K562 (cell line): ENCODE results near the gene STUB1. TPM values are rescaled to one million over a fixed set of nuclear protein-coding genes. Genes with fewer than 3 reads are reported as not detected.

Source experiments
- CLOCK ChIP-seq: fragments of 250-450 bp; sonication (Bioruptor Pico); IDR thresholded peaks from 2 replicates; pipeline ENCODE4 v1.4.0; 2020; ENCODE audit warnings: mild to moderate bottlenecking, moderate library complexity, borderline replicate concordance
- ETS2 ChIP-seq: IDR thresholded peaks from 2 replicates; pipeline ENCODE4 v1.6.1; 2016; ENCODE audit warnings: borderline replicate concordance, missing genetic modification characterization, mild to moderate bottlenecking, moderate library complexity, missing compliant biosample characterization; ENCODE audit not compliant: poor library complexity, severe bottlenecking
- HIVEP1 ChIP-seq: fragments of 250-450 bp; sonication (Bioruptor Pico); IDR thresholded peaks from 2 replicates; pipeline ENCODE4 v1.4.0; 2020; ENCODE audit warnings: mild to moderate bottlenecking
- HNRNPH1 ChIP-seq: fragments of 200-400 bp; formaldehyde crosslinking; optimal IDR thresholded peaks from 2 replicates; pipeline ENCODE3; 2017; ENCODE audit warnings: low read depth, mild to moderate bottlenecking, low read length, moderate library complexity
- KDM5B ChIP-seq: fragments of 200-600 bp; sonication (generic); IDR thresholded peaks from 2 replicates; pipeline ENCODE4 v1.6.1; 2012; ENCODE audit warnings: low read depth, mild to moderate bottlenecking, moderate library complexity, low read length, control low read depth, inconsistent platforms; ENCODE audit not compliant: insufficient replicate concordance
- MAX ChIP-seq: sonication (generic); formaldehyde crosslinking; IDR thresholded peaks from 2 replicates; pipeline ENCODE4 v1.9.0; 2022; ENCODE audit warnings: mild to moderate bottlenecking, missing genetic modification reagents
- PRDM10 ChIP-seq: fragments of 450-650 bp; IDR thresholded peaks from 2 replicates; pipeline ENCODE4 v1.6.1; 2018; ENCODE audit not compliant: partially characterized antibody
- TFAM ChIP-seq: fragments of 250-450 bp; sonication (Bioruptor Pico); conservative IDR thresholded peaks from 2 replicates; pipeline ENCODE4 v1.5.0; 2021; ENCODE audit warnings: mild to moderate bottlenecking, moderate library complexity
- U2AF1 ChIP-seq: fragments of 200-400 bp; formaldehyde crosslinking; optimal IDR thresholded peaks from 2 replicates; pipeline ENCODE3; 2017; ENCODE audit warnings: mild to moderate bottlenecking, low read depth, low read length, moderate library complexity
- ZNF436 ChIP-seq: fragments of 250-450, 450-650 bp; sonication (Bioruptor Pico); formaldehyde crosslinking; IDR thresholded peaks from 2 replicates; pipeline ENCODE4 v1.7.0; 2020; ENCODE audit warnings: mild to moderate bottlenecking
- ZNF561 ChIP-seq: fragments of 450-650 bp; formaldehyde crosslinking; conservative IDR thresholded peaks from 2 replicates; pipeline ENCODE4 v1.4.0; 2020; ENCODE audit warnings: mild to moderate bottlenecking, moderate library complexity
- polyA plus RNA-seq, 8 experiments: library from polyadenylated mRNA; depleted of rRNA in 4 of 8; stranded (reverse) in 5 of 8; unstranded in 3 of 8; fragments of >200 nt; fragmentation: Nextera tagmentation in 2 of 8; fragmentation: Illumina TruSeq in 1 of 8; extraction: Ambion mirVana in 2 of 8; extraction: Trizol in 1 of 8; gene quantifications; 2 replicates each; pipeline versions ENCODE4 v1.2.1 to v1.2.3, GENCODE V29; 2011 to 2014; ENCODE audit warnings: inconsistent platforms in 1 of 8, missing spikeins in 1 of 8
- total RNA-seq, 7 experiments: library from RNA; depleted of rRNA in 6 of 7; stranded (reverse); fragments of >200 nt in 6 of 7; fragmentation: Illumina TruSeq in 2 of 7; extraction: Trizol in 2 of 7; gene quantifications; 2 replicates each; pipeline versions ENCODE4 v1.2.1 to v1.2.3, GENCODE V29; 2011 to 2021; ENCODE audit warnings: low replicate concordance in 1 of 7
- TF ChIP-seq, protein P1 (sequence below): sonication (generic); formaldehyde crosslinking; IDR thresholded peaks from 2 replicates; pipeline ENCODE4 v1.8.0; 2022; ENCODE audit warnings: mild to moderate bottlenecking, missing genetic modification reagents, borderline replicate concordance
- TF ChIP-seq, protein P2 (sequence below): sonication (generic); formaldehyde crosslinking; IDR thresholded peaks from 2 replicates; pipeline ENCODE4 v1.8.1; 2022; ENCODE audit warnings: missing genetic modification reagents
- TF ChIP-seq, protein P3 (sequence below): fragments of 450-650 bp; IDR thresholded peaks from one replicate; pipeline ENCODE4 v1.6.1; 2018; ENCODE audit warnings: mild to moderate bottlenecking, moderate library complexity; ENCODE audit not compliant: partially characterized antibody

The STUB1 gene
- total and polyA plus RNA-seq, 9 of the 15 experiments (the other 6 are each of a cell fraction or from before 2014, with no cell fraction given): 10.6 to 251 (median 152) TPM

- TF ChIP-seq, protein P1, sequence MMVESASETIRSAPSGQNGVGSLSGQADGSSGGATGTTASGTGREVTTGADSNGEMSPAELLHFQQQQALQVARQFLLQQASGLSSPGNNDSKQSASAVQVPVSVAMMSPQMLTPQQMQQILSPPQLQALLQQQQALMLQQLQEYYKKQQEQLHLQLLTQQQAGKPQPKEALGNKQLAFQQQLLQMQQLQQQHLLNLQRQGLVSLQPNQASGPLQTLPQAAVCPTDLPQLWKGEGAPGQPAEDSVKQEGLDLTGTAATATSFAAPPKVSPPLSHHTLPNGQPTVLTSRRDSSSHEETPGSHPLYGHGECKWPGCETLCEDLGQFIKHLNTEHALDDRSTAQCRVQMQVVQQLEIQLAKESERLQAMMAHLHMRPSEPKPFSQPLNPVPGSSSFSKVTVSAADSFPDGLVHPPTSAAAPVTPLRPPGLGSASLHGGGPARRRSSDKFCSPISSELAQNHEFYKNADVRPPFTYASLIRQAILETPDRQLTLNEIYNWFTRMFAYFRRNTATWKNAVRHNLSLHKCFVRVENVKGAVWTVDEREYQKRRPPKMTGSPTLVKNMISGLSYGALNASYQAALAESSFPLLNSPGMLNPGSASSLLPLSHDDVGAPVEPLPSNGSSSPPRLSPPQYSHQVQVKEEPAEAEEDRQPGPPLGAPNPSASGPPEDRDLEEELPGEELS (CRISPR knock-in tag): 0 out of 2 replicates have a peak, but pooled peaks have one; percentile 32
- TF ChIP-seq HNRNPH1: no peak
- no peak for TF ChIP-seq PRDM10
- no peak for TF ChIP-seq CLOCK (CRISPR knock-in tag)
- TF ChIP-seq ETS2 (tag): no peak
- TF ChIP-seq ZNF561: no peak
- TF ChIP-seq KDM5B: peak; percentile 11
- TF ChIP-seq MAX (CRISPR knock-in tag): 0 out of 2 replicates have a peak, but pooled peaks have one; percentile 9
- TF ChIP-seq, protein P2, sequence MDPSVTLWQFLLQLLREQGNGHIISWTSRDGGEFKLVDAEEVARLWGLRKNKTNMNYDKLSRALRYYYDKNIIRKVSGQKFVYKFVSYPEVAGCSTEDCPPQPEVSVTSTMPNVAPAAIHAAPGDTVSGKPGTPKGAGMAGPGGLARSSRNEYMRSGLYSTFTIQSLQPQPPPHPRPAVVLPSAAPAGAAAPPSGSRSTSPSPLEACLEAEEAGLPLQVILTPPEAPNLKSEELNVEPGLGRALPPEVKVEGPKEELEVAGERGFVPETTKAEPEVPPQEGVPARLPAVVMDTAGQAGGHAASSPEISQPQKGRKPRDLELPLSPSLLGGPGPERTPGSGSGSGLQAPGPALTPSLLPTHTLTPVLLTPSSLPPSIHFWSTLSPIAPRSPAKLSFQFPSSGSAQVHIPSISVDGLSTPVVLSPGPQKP (CRISPR knock-in tag): no peak
- TF ChIP-seq, protein P3, sequence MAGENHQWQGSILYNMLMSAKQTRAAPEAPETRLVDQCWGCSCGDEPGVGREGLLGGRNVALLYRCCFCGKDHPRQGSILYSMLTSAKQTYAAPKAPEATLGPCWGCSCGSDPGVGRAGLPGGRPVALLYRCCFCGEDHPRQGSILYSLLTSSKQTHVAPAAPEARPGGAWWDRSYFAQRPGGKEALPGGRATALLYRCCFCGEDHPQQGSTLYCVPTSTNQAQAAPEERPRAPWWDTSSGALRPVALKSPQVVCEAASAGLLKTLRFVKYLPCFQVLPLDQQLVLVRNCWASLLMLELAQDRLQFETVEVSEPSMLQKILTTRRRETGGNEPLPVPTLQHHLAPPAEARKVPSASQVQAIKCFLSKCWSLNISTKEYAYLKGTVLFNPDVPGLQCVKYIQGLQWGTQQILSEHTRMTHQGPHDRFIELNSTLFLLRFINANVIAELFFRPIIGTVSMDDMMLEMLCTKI: no peak
- peak; percentile 77 for TF ChIP-seq U2AF1
- 0 out of 2 replicates have a peak, but pooled peaks have one; percentile 64 for TF ChIP-seq HIVEP1 (CRISPR knock-in tag)
- TF ChIP-seq ZNF436: no peak
- TF ChIP-seq TFAM: no peak
These were observed 41.7 kb downstream of the STUB1 start (continued) for GRCh38 chr16:721765-722540.
